SK-N-MC (cell line): Measurements from ENCODE around the gene PCGF1.

ENCODE experiments used
- EZH2 ChIP-seq: fragments of 200-600 bp; sonication (generic); IDR thresholded peaks from one replicate; pipeline ENCODE4 v1.6.1; 2017; ENCODE audit warnings: antibody characterized with exemption
- FOXP2 ChIP-seq: optimal IDR thresholded peaks from 2 replicates; pipeline ENCODE3; 2011; ENCODE audit warnings: mild to moderate bottlenecking, moderate library complexity; ENCODE audit not compliant: insufficient read depth; ENCODE audit errors: extremely low read length, control extremely low read depth
- POLR2AphosphoS5 ChIP-seq: IDR thresholded peaks from 2 replicates; pipeline ENCODE4 v1.6.1; 2012; ENCODE audit warnings: mild to moderate bottlenecking, low read depth, low read length, borderline replicate concordance

DNA sequence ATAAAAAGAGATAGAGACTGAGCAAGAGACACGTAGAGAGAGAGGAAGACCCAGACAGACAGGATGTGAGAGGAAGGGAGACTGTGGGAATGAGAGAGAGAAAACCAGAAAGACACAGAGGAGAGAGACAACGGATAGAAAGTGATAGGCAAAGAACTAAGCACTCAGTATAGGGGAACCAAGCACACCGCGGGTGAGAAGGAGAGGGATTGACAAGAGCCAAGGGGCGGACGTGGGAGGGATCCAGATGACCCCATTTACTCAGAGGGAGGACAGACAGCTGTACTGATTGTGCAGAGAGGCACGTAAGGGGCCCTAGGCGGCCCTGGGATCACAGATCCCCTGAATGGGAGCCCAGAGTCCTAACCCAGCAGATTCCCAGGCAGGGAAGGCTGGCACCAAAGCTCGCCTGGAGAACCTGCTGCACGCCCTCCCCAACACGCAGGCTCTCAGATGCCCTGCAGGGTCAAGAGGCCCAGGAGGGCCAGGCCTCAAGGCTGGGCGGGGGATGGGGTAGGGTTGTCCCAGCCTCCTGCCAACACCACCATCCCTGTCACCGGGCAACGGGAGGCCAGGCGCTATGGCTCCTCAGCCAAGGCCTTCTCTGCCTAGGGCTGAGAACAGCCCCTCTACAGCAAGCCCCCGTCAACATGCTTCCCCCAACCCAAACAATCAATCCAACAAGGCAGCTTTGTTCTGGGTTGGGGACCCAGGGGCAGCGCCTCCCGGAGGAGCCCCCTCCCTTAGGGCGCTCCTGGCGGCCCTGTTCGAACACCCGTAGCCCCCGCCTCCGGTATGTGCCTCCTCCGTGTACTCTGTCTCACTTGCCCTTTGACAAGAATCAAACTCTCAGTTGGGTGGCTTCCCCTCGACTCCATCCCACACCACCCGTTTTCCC is 45.7 kb upstream of the PCGF1 start:
- no peak for TF ChIP-seq EZH2
- TF ChIP-seq POLR2AphosphoS5: no peak
- no peak for TF ChIP-seq FOXP2
